HepG2 (cell line): ENCODE results near the gene CCDC85C. TPM values are rescaled to one million over a fixed set of nuclear protein-coding genes. Genes with fewer than 3 reads are reported as not detected.

Source experiments
- CEBPB ChIP-seq: IDR thresholded peaks from 2 replicates; pipeline ENCODE4 v1.6.1; 2011; ENCODE audit warnings: low read depth, low read length, improper control_type of control experiment, borderline replicate concordance
- DPF2 ChIP-seq: sonication (generic); formaldehyde crosslinking; IDR thresholded peaks from 2 replicates; pipeline ENCODE4 v1.4.0; 2020; ENCODE audit warnings: mild to moderate bottlenecking, low read depth, missing genetic modification reagents, borderline replicate concordance
- FOXP1 ChIP-seq, 2 experiments: fragments of 450-650 bp in 1 of 2; IDR thresholded peaks; 2 replicates each; pipeline ENCODE4 v1.6.1; 2017 to 2018; ENCODE audit warnings: antibody characterized with exemption in 1 of 2
- HDAC1 ChIP-seq: sonication (generic); formaldehyde crosslinking; IDR thresholded peaks from 2 replicates; pipeline ENCODE4 v1.5.1; 2020; ENCODE audit warnings: mild to moderate bottlenecking, missing genetic modification reagents
- MLX ChIP-seq: IDR thresholded peaks from 2 replicates; pipeline ENCODE4 v1.6.1; 2016
- MNT ChIP-seq: fragments of 450-650 bp; IDR thresholded peaks from 2 replicates; pipeline ENCODE4 v1.6.1; 2016
- NR2F1 ChIP-seq, 2 experiments: fragments of 450-650 bp in 1 of 2; formaldehyde crosslinking in 1 of 2; IDR thresholded peaks; 2 replicates each; pipeline versions ENCODE4 v1.5.0 to v1.6.1; 2016 to 2020; ENCODE audit warnings: mild to moderate bottlenecking in 1 of 2, missing compliant biosample characterization in 1 of 2, missing genetic modification reagents in 1 of 2, moderate library complexity in 1 of 2
- PAXIP1 ChIP-seq: sonication (generic); formaldehyde crosslinking; conservative IDR thresholded peaks from 2 replicates; pipeline ENCODE4 v1.4.0; 2020; ENCODE audit warnings: mild to moderate bottlenecking, missing genetic modification reagents, moderate library complexity
- PHF21A ChIP-seq: sonication (generic); formaldehyde crosslinking; IDR thresholded peaks from 2 replicates; pipeline ENCODE4 v1.5.0; 2020; ENCODE audit warnings: mild to moderate bottlenecking, missing genetic modification reagents
- RXRB ChIP-seq: IDR thresholded peaks from 2 replicates; pipeline ENCODE4 v1.6.1; 2016; ENCODE audit warnings: borderline replicate concordance, missing genetic modification reagents, missing compliant biosample characterization
- SOX13 ChIP-seq, 3 experiments: fragments of 450-650 bp in 1 of 3; sonication (generic) in 1 of 3; formaldehyde crosslinking in 1 of 3; IDR thresholded peaks in 2 of 3; conservative IDR thresholded peaks in 1 of 3; 2 replicates each; pipeline versions ENCODE4 v1.5.0 to v1.6.1; 2016 to 2020; ENCODE audit warnings: antibody characterized with exemption in 1 of 3, mild to moderate bottlenecking in 1 of 3, missing compliant biosample characterization in 1 of 3, missing genetic modification reagents in 1 of 3, moderate library complexity in 1 of 3
- SOX5 ChIP-seq: IDR thresholded peaks from 2 replicates; pipeline ENCODE4 v1.6.1; 2016; ENCODE audit warnings: borderline replicate concordance
- SOX6 ChIP-seq, 2 experiments: fragments of 450-650 bp in 1 of 2; sonication (generic) in 1 of 2; formaldehyde crosslinking in 1 of 2; IDR thresholded peaks; 2 replicates each; pipeline versions ENCODE4 v1.4.0 to v1.6.1; 2017 to 2020; ENCODE audit warnings: antibody characterized with exemption in 1 of 2, mild to moderate bottlenecking in 1 of 2, missing genetic modification reagents in 1 of 2
- SRSF1 ChIP-seq: fragments of 200-400 bp; formaldehyde crosslinking; optimal IDR thresholded peaks from 2 replicates; pipeline ENCODE3; 2017; ENCODE audit warnings: mild to moderate bottlenecking, low read depth, low read length, moderate library complexity
- TBX2 ChIP-seq: sonication (generic); formaldehyde crosslinking; IDR thresholded peaks from 2 replicates; pipeline ENCODE4 v1.5.0; 2020; ENCODE audit warnings: missing genetic modification reagents, mild to moderate bottlenecking, borderline replicate concordance
- TFDP2 ChIP-seq: sonication (generic); formaldehyde crosslinking; IDR thresholded peaks from 2 replicates; pipeline ENCODE4 v1.4.0; 2020; ENCODE audit warnings: missing genetic modification reagents
- THAP11 ChIP-seq: IDR thresholded peaks from 2 replicates; pipeline ENCODE4 v1.6.1; 2016; ENCODE audit warnings: missing biosample characterization, missing genetic modification reagents
- ZFP90 ChIP-seq: sonication (generic); formaldehyde crosslinking; IDR thresholded peaks from 2 replicates; pipeline ENCODE4 v1.8.0; 2022; ENCODE audit warnings: missing genetic modification reagents, mild to moderate bottlenecking, inconsistent platforms, borderline replicate concordance
- ZNF770 ChIP-seq: sonication (generic); formaldehyde crosslinking; IDR thresholded peaks from 2 replicates; pipeline ENCODE4 v1.5.0; 2020; ENCODE audit warnings: mild to moderate bottlenecking, missing genetic modification reagents
- polyA plus RNA-seq, 8 experiments: library from polyadenylated mRNA; depleted of rRNA in 3 of 8; stranded (reverse) in 7 of 8; unstranded in 1 of 8; fragments of >200 nt; fragmentation: Illumina TruSeq in 4 of 8; extraction: Trizol in 4 of 8; gene quantifications; 2 replicates each; pipeline versions ENCODE4 v1.2.1 to v1.2.3, GENCODE V29; 2011 to 2016; ENCODE audit warnings: low read depth in 4 of 8, missing spikeins in 1 of 8, mixed read lengths in 1 of 8; ENCODE audit not compliant: insufficient read depth in 1 of 8
- total RNA-seq, 5 experiments: library from RNA; depleted of rRNA; stranded (reverse); fragments of >200 nt; fragmentation: Illumina TruSeq; extraction: Trizol; gene quantifications; 2 replicates each; pipeline ENCODE4 v1.2.3, GENCODE V29; 2016; ENCODE audit warnings: low read depth in 1 of 5

CCDC85C gene
- total and polyA plus RNA-seq, 2 of the 13 experiments (the other 11 are each of a cell fraction or from before 2014, with no cell fraction given) = 18.8 to 43.8 TPM

- peak; percentile 97 for TF ChIP-seq ZNF770 (CRISPR knock-in tag)
- no peak for TF ChIP-seq MLX (CRISPR knock-in tag)
- 0 out of 2 replicates have a peak, but pooled peaks have one; percentile 28 for TF ChIP-seq SOX13 (IDR thresholded peaks at IDR 0.05)
- peak in 1 of 2 experiments; percentile 84; a peak in 2 of 4 replicates for TF ChIP-seq SOX13 (CRISPR knock-in tag; conservative IDR thresholded peaks at IDR 0.05 in 1 of 2, IDR thresholded peaks at IDR 0.05 in 1 of 2)
- TF ChIP-seq PAXIP1 (CRISPR knock-in tag) = peak; percentile 47; the same call in 1 of the 2 replicates
- peak; percentile 46; the same call in 1 of the 2 replicates for TF ChIP-seq HDAC1
- no peak for TF ChIP-seq SRSF1
- peak; percentile 24; the same call in 1 of the 2 replicates for TF ChIP-seq TBX2 (CRISPR knock-in tag)
- no peak for TF ChIP-seq SOX6 (IDR thresholded peaks at IDR 0.05)
- peak; percentile 94 for TF ChIP-seq SOX6 (CRISPR knock-in tag; IDR thresholded peaks at IDR 0.05)
- 0 out of 2 replicates have a peak, but pooled peaks have one; percentile 12 for TF ChIP-seq TFDP2 (CRISPR knock-in tag)
- peak; percentile 93 for TF ChIP-seq SOX5
- no peak for TF ChIP-seq DPF2 (CRISPR knock-in tag)
- TF ChIP-seq PHF21A = no peak
- 0 out of 2 replicates have a peak, but pooled peaks have one; percentile 1 for TF ChIP-seq CEBPB
- no peak for TF ChIP-seq FOXP1 (IDR thresholded peaks at IDR 0.05)
- TF ChIP-seq FOXP1 (CRISPR knock-in tag; IDR thresholded peaks at IDR 0.05) = peak; percentile 66; the same call in 1 of the 2 replicates
- TF ChIP-seq NR2F1 (CRISPR knock-in tag; IDR thresholded peaks at IDR 0.05) = 0 out of 4 replicates have a peak, but pooled peaks of 1 of the 2 experiments have one; percentile 38
- TF ChIP-seq MNT = peak; percentile 82
- 0 out of 2 replicates have a peak, but pooled peaks have one; percentile 26 for TF ChIP-seq RXRB (CRISPR knock-in tag)
- 0 out of 2 replicates have a peak, but pooled peaks have one; percentile 26 for TF ChIP-seq THAP11 (CRISPR knock-in tag)
- peak; percentile 91; the same call in 1 of the 2 replicates for TF ChIP-seq ZFP90 (CRISPR knock-in tag)
These were observed 45.6 kb upstream of the CCDC85C start (continued) for GRCh38 chr14:99649643-99650042.
